ENCODE results near the gene WDR35. TPM values are rescaled to one million over a fixed set of nuclear protein-coding genes. Genes with fewer than 3 reads are reported as not detected.
"Not testable (repeated sequence)": the region's sequence is repeated elsewhere in the genome, so short reads cannot be mapped to it uniquely, and the experiment has no call there.

Gene WDR35
- total RNA-seq, 4 donors from 2014 or later, result 2.5 to 6.8 (median 4.4) TPM

GRCh38 chr2:19881221-19881907, 108.5 kb downstream of the WDR35 start:
- 82 to 92% methylated on average over 2 of the region's 2 CpGs for WGBS, 2 donors
- no peak for TF ChIP-seq POLR2A (IDR thresholded peaks at IDR 0.05)
- TF ChIP-seq, protein P1, sequence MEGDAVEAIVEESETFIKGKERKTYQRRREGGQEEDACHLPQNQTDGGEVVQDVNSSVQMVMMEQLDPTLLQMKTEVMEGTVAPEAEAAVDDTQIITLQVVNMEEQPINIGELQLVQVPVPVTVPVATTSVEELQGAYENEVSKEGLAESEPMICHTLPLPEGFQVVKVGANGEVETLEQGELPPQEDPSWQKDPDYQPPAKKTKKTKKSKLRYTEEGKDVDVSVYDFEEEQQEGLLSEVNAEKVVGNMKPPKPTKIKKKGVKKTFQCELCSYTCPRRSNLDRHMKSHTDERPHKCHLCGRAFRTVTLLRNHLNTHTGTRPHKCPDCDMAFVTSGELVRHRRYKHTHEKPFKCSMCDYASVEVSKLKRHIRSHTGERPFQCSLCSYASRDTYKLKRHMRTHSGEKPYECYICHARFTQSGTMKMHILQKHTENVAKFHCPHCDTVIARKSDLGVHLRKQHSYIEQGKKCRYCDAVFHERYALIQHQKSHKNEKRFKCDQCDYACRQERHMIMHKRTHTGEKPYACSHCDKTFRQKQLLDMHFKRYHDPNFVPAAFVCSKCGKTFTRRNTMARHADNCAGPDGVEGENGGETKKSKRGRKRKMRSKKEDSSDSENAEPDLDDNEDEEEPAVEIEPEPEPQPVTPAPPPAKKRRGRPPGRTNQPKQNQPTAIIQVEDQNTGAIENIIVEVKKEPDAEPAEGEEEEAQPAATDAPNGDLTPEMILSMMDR (IDR thresholded peaks at IDR 0.05), result no peak
- DNase-seq (ENCODE audit: low spot score in 2 of 2), result peak; percentile 3 to 45
- H3K4me3 ChIP-seq (ENCODE audit: low read depth, poor library complexity, severe bottlenecking), result no peak overlapping the region
- intact Hi-C loops (cut with DNase I; ENCODE audit: low total_unique reads), result no loop called here

DNA sequence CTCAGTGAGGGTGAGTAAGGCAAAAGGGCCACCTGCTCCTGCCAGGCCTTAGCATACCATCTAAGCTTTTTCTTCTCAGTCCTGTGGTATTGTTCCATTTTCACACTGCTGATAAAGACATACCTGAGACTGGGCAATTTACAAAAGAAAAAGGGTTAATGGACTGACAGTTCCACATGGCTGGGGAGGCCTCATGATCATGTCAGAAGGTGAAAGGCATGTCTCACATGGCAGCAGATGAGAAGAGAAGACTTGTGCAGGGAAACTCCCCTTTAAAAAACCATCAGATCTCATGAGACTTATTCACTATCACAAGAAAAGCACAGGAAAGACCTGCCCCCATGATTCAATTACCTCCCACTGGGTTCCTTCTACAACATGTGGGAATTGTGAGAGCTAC, 109.7 kb downstream of the WDR35 start:
- H3K4me3 ChIP-seq (ENCODE audit: low read depth, poor library complexity, severe bottlenecking); intact Hi-C loops (cut with DNase I; ENCODE audit: low total_unique reads): not testable (repeated sequence)
- peak in 1 of 2 donors; percentile 46 for DNase-seq (ENCODE audit: low spot score in 2 of 2)

DNA sequence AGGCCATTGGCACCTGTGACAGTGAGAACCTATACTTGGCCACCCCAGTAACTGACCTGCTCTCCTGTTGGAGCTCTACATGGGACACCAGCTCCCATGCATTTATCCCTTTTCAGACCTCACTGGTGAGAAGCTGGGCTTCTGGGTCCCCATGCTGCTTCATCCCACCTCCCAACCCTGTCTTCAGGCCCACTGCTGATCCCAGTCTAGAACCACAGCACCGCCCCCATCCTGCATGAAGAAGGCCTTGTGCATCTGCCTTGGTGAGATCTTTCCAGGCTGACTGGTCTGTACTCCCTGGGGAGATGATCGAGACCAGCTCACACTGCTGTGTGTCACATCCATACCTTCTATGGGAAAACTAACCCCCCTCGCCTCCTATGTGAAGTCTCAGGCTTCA, 110.8 kb downstream of the WDR35 start:
- no peak for TF ChIP-seq POLR2A (IDR thresholded peaks at IDR 0.05)
- TF ChIP-seq, protein P1 (IDR thresholded peaks at IDR 0.05), result no peak
- DNase-seq (ENCODE audit: low spot score in 2 of 2), result peak in 1 of 2 donors; percentile 76
- 83 to 94% methylated on average over 3 of the region's 3 CpGs for WGBS, 2 donors
- no peak overlapping the region for H3K4me3 ChIP-seq (ENCODE audit: low read depth, poor library complexity, severe bottlenecking)
- intact Hi-C loops (cut with DNase I; ENCODE audit: low total_unique reads), result no loop called here

GRCh38 chr2:19878268-19879046, 111.4 kb downstream of the WDR35 start:
- TF ChIP-seq, protein P1 (IDR thresholded peaks at IDR 0.05), result no peak
- no peak for TF ChIP-seq POLR2A (IDR thresholded peaks at IDR 0.05)
- DNase-seq (ENCODE audit: low spot score in 2 of 2), result peak in 1 of 2 donors; percentile 61
- intact Hi-C loops (cut with DNase I; ENCODE audit: low total_unique reads), result no loop called here
- 97 to 98% methylated on average over 12 of the region's 12 CpGs for WGBS, 2 donors
- no peak overlapping the region for H3K4me3 ChIP-seq (ENCODE audit: low read depth, poor library complexity, severe bottlenecking)

GRCh38 chr2:19876751-19877150, 113.2 kb downstream of the WDR35 start:
- H3K4me3 ChIP-seq (ENCODE audit: low read depth, poor library complexity, severe bottlenecking), result no peak overlapping the region
- TF ChIP-seq, protein P1 (IDR thresholded peaks at IDR 0.05), result no peak
- no peak for TF ChIP-seq POLR2A (IDR thresholded peaks at IDR 0.05)
- intact Hi-C loops (cut with DNase I; ENCODE audit: low total_unique reads), result no loop called here
- 66 to 74% methylated on average over 4 of the region's 4 CpGs for WGBS, 2 donors
- DNase-seq (ENCODE audit: low spot score in 2 of 2), result peak in 1 of 2 donors; percentile 67

- DNase-seq (ENCODE audit: low spot score in 2 of 2), result no peak
- intact Hi-C loops (cut with DNase I; ENCODE audit: low total_unique reads), result no loop called here
- TF ChIP-seq, protein P1 (IDR thresholded peaks at IDR 0.05), result no peak
- TF ChIP-seq POLR2A (IDR thresholded peaks at IDR 0.05), result no peak
- H3K4me3 ChIP-seq (ENCODE audit: low read depth, poor library complexity, severe bottlenecking), result no peak overlapping the region
- WGBS, 2 donors, result 88 to 92% methylated on average over 1 of the region's 1 CpG
Measured at GRCh38 chr2:19875280-19875679, 114.6 kb downstream of the WDR35 start.

Data from lower leg skin (tissue), 4 donors.